ENCODE measurements around the gene GRIK2. TPM values are rescaled to one million over a fixed set of nuclear protein-coding genes. Genes with fewer than 3 reads are reported as not detected.

GRIK2 gene
- total RNA-seq, 1 experiment from 2014 or later, result 0.70 TPM

DNA sequence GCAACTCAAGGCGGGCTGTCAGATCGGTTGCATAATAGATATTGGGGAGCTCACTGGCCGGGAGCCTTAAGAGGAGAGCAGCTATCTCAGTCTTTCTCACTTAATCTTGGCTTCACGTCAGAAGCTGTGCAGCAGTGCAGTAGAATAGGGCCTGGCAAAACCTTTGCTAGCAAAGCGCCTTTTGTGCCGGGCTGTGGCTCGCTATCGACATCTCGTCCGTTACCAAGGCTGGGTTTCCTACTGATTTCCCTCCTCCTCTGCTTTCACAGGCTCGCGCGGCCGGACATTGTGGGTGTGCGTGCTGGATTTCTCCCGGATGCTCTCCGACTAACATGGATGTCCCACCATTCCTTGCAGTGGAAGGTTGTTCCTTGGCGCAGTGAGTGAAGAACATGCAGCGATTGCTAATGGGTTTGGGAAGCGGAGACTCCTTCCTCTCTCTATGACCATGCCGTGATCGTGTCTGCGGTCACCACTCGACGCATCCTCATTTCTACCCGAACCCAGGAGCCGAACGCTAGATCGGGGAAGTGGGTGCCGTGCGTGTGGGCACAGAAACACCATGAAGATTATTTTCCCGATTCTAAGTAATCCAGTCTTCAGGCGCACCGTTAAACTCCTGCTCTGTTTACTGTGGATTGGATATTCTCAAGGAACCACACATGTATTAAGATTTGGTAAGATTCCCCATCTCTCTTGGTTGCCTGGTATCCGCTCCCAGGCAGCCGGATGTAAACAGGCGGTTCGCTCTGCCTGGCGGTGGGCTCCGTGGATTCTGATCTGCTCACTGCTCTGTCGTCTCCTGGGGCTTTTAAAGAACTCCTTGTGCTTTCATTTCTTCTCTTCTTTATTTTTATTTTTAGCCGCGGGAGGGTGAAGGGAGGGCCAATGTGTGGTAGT, 5.5 kb downstream of the GRIK2 start:
- peak; percentile 27 for DNase-seq
- no peak overlapping the region for H3T11ph ChIP-seq (ENCODE audit: low read length)
- H2BK20ac ChIP-seq (ENCODE audit: low read depth, low read length, poor library complexity, severe bottlenecking), result no peak overlapping the region
- no peak overlapping the region for H3K23ac ChIP-seq (ENCODE audit: insufficient read length, low read depth, low read length)
- no peak overlapping the region for H4K91ac ChIP-seq (ENCODE audit: insufficient read length, low read depth, low read length)
- H2AK5ac ChIP-seq (ENCODE audit: insufficient read length, low read length), result no peak overlapping the region
- H3K9me3 ChIP-seq (ENCODE audit: control insufficient read depth, low read depth, low read length), result no peaks in the 10 kb centered on the region
- H4K20me1 ChIP-seq (ENCODE audit: control insufficient read depth, insufficient read depth, insufficient read length), result no peaks in the 10 kb centered on the region
- no peak overlapping the region for H3K4ac ChIP-seq (ENCODE audit: low read depth, low read length)
- no peak overlapping the region for H3K9ac ChIP-seq (ENCODE audit: extremely low read depth, insufficient read length, low read length)
- no peaks in the 10 kb centered on the region for H3K79me2 ChIP-seq (ENCODE audit: insufficient read depth, low read length)
- H3K56ac ChIP-seq (ENCODE audit: insufficient read length, low read depth, low read length), result no peak overlapping the region
- Mint-ChIP-seq H3K4me1 (peaks cover 36 to 38% of the 10 kb centered on the region in 2 experiments), H3K4me3 (peak overlapping the region; percentile 56 to 80), H3K36me3 (ENCODE audit: insufficient read depth in 1 of 3, low read depth in 3 of 3) (no peaks in the 10 kb centered on the region; a peak in 1 of 7 replicates), H3K27ac (no peak overlapping the region), H3K9me3 (no peaks in the 10 kb centered on the region; a peak in 1 of 5 replicates), H3K27me3 (ENCODE audit: low read depth) (peaks cover 81% of the 10 kb centered on the region)
- no peak overlapping the region for H2BK15ac ChIP-seq (ENCODE audit: low read depth, low read length)
- H3K79me1 ChIP-seq (ENCODE audit: insufficient read depth, low read depth, low read length, poor library complexity, severe bottlenecking), result no peaks in the 10 kb centered on the region
- no peak overlapping the region for H2BK120ac ChIP-seq (ENCODE audit: low read depth, low read length, poor library complexity, severe bottlenecking)
- peaks cover 32% of the 10 kb centered on the region for H3K23me2 ChIP-seq (ENCODE audit: insufficient read length, low read depth, low read length, poor library complexity, severe bottlenecking)
- WGBS (ENCODE audit: extremely low coverage, insufficient read length, low lambda C conversion rate), result no CpG with 5 or more reads among the region's 43 CpGs
- H2BK5ac ChIP-seq (ENCODE audit: insufficient read length, low read length), result no peak overlapping the region
- H3K27ac ChIP-seq (ENCODE audit: insufficient read length, low read depth, low read length), result no peak overlapping the region
- TF ChIP-seq, protein P1, sequence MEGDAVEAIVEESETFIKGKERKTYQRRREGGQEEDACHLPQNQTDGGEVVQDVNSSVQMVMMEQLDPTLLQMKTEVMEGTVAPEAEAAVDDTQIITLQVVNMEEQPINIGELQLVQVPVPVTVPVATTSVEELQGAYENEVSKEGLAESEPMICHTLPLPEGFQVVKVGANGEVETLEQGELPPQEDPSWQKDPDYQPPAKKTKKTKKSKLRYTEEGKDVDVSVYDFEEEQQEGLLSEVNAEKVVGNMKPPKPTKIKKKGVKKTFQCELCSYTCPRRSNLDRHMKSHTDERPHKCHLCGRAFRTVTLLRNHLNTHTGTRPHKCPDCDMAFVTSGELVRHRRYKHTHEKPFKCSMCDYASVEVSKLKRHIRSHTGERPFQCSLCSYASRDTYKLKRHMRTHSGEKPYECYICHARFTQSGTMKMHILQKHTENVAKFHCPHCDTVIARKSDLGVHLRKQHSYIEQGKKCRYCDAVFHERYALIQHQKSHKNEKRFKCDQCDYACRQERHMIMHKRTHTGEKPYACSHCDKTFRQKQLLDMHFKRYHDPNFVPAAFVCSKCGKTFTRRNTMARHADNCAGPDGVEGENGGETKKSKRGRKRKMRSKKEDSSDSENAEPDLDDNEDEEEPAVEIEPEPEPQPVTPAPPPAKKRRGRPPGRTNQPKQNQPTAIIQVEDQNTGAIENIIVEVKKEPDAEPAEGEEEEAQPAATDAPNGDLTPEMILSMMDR (conservative IDR thresholded peaks at IDR 0.05), result no peak
- peaks cover 10% of the 10 kb centered on the region for H3K4me1 ChIP-seq (ENCODE audit: insufficient read depth, low read length)
- H3K14ac ChIP-seq (ENCODE audit: insufficient read depth, low read length), result no peak overlapping the region
- H3K27me3 ChIP-seq (ENCODE audit: insufficient read depth, low read length), result peaks cover 4% of the 10 kb centered on the region; the same call in 1 of the 2 replicates
- no peak overlapping the region for H2BK12ac ChIP-seq (ENCODE audit: insufficient read length, low read depth, low read length)
- peak overlapping the region; percentile 59 for H3K4me2 ChIP-seq (ENCODE audit: insufficient read depth, insufficient read length, low read length)
- H4K8ac ChIP-seq (replicated peaks; ENCODE audit: insufficient read length, low read depth, low read length), result no peak overlapping the region
- H4K5ac ChIP-seq (ENCODE audit: insufficient read length, low read depth, low read length), result no peak overlapping the region
- no peak overlapping the region for H2AFZ ChIP-seq (ENCODE audit: low read length)
- no peak overlapping the region for H3K18ac ChIP-seq (ENCODE audit: insufficient read length, low read depth, low read length)

Data from H9 (cell line).